CD14-positive monocyte (primary cell): Measurements from ENCODE around the gene RDH13. TPM values are rescaled to one million over a fixed set of nuclear protein-coding genes. Genes with fewer than 3 reads are reported as not detected.

ENCODE experiments used
- DNase-seq, 3 donors: peaks; one replicate each; pipeline ENCODE4 v3.0.0-alpha.2; 2011 to 2022
- H2AFZ ChIP-seq: 2 replicates; pipeline ENCODE4 v1.6.0; 2012; ENCODE audit warnings: mild to moderate bottlenecking, low read depth, low read length, inconsistent platforms; ENCODE audit not compliant: insufficient read depth, poor library complexity, severe bottlenecking
- H3K27ac ChIP-seq, 2 donors: 1 replicate in 1 of 2; 2 replicates in 1 of 2; pipeline ENCODE4 v1.5.1; 2012 to 2013; ENCODE audit warnings: low read length in 2 of 2, control low read depth in 1 of 2, inconsistent platforms in 1 of 2, low read depth in 1 of 2, mild to moderate bottlenecking in 1 of 2
- H3K27me3 ChIP-seq, 2 donors: one replicate each; pipeline versions ENCODE4 v1.6.0 to v1.6.1; 2011 to 2013; ENCODE audit warnings: low read length in 2 of 2; ENCODE audit not compliant: control insufficient read depth in 2 of 2, insufficient read depth in 2 of 2
- H3K36me3 ChIP-seq, 2 donors: replicated peaks in 1 of 2; 1 replicate in 1 of 2; 2 replicates in 1 of 2; pipeline versions ENCODE4 v1.5.1 to v1.6.1; 2012 to 2013; ENCODE audit warnings: low read length in 2 of 2, control low read depth in 1 of 2, inconsistent platforms in 1 of 2, mild to moderate bottlenecking in 1 of 2; ENCODE audit not compliant: insufficient read depth in 2 of 2, control insufficient read depth in 1 of 2
- H3K4me1 ChIP-seq, 2 donors: 1 replicate in 1 of 2; 2 replicates in 1 of 2; pipeline versions ENCODE4 v1.5.1 to v1.6.1; 2012 to 2013; ENCODE audit warnings: low read length in 2 of 2, control low read depth in 1 of 2, inconsistent platforms in 1 of 2, mild to moderate bottlenecking in 1 of 2, moderate library complexity in 1 of 2; ENCODE audit not compliant: insufficient read depth in 2 of 2, control insufficient read depth in 1 of 2
- H3K4me2 ChIP-seq: replicated peaks from 2 replicates; pipeline ENCODE3; 2012; ENCODE audit warnings: low read length, moderate library complexity, mild to moderate bottlenecking; ENCODE audit not compliant: poor library complexity, severe bottlenecking; ENCODE audit errors: extremely low read depth
- H3K4me3 ChIP-seq, 3 experiments: fragments of 200-600 bp in 1 of 3; sonication (generic) in 1 of 3; replicated peaks in 1 of 3; 1 replicate in 2 of 3; 2 replicates in 1 of 3; pipeline ENCODE4 v1.5.1; 2011 to 2013; ENCODE audit warnings: low read length in 3 of 3, mild to moderate bottlenecking in 3 of 3, control low read depth in 2 of 3, low read depth in 2 of 3, inconsistent platforms in 1 of 3, moderate library complexity in 1 of 3
- H3K79me2 ChIP-seq: 2 replicates; pipeline ENCODE4 v1.6.0; 2012; ENCODE audit warnings: mild to moderate bottlenecking, control low read depth, inconsistent platforms, low read length, moderate library complexity; ENCODE audit not compliant: insufficient read depth
- H3K9ac ChIP-seq: 2 replicates; pipeline ENCODE4 v1.6.0; 2017; ENCODE audit warnings: low read length, mild to moderate bottlenecking; ENCODE audit not compliant: insufficient read depth, poor library complexity, severe bottlenecking
- H3K9me3 ChIP-seq, 2 donors: replicated peaks in 1 of 2; 1 replicate in 1 of 2; 2 replicates in 1 of 2; pipeline versions ENCODE4 v1.5.1 to v1.6.1; 2012 to 2013; ENCODE audit warnings: low read length in 2 of 2, control low read depth in 1 of 2; ENCODE audit not compliant: control insufficient read depth in 1 of 2, insufficient read depth in 1 of 2
- H4K20me1 ChIP-seq: 2 replicates; pipeline ENCODE4 v1.6.0; 2012; ENCODE audit warnings: mild to moderate bottlenecking, low read length, control low read depth, moderate library complexity; ENCODE audit not compliant: insufficient read depth
- H3K27ac Mint-ChIP-seq, 7 donors: one replicate each; pipeline ENCODE4 v1.8.0; 2020; ENCODE audit warnings: mild to moderate bottlenecking in 7 of 7, mixed read lengths in 7 of 7, moderate library complexity in 6 of 7, inconsistent platforms in 2 of 7
- H3K27me3 Mint-ChIP-seq, 3 donors: one replicate each; pipeline ENCODE4 v1.8.0; 2021 to 2022; ENCODE audit warnings: low read depth in 3 of 3, mild to moderate bottlenecking in 3 of 3, mixed read lengths in 3 of 3, moderate library complexity in 3 of 3, inconsistent platforms in 1 of 3
- H3K36me3 Mint-ChIP-seq, 2 donors: one replicate each; pipeline ENCODE4 v1.8.0; 2020; ENCODE audit warnings: mixed read lengths in 2 of 2, inconsistent platforms in 1 of 2, mild to moderate bottlenecking in 1 of 2
- H3K4me1 Mint-ChIP-seq: one replicate; pipeline ENCODE4 v1.8.0; 2020; ENCODE audit warnings: mild to moderate bottlenecking, mixed read lengths
- H3K4me3 Mint-ChIP-seq, 2 donors: one replicate each; pipeline ENCODE4 v1.8.0; 2020; ENCODE audit warnings: mild to moderate bottlenecking in 2 of 2, mixed read lengths in 2 of 2, moderate library complexity in 1 of 2
- H3K9me3 Mint-ChIP-seq, 7 donors: one replicate each; pipeline ENCODE4 v1.8.0; 2020 to 2022; ENCODE audit warnings: mixed read lengths in 7 of 7, mild to moderate bottlenecking in 6 of 7, moderate library complexity in 6 of 7, inconsistent platforms in 2 of 7
- CTCF ChIP-seq: fragments of 200-600 bp; IDR thresholded peaks from one replicate; pipeline ENCODE4 v1.8.0; 2022; ENCODE audit warnings: antibody characterized with exemption, mild to moderate bottlenecking
- WGBS: methylation state at CpG from one replicate; pipeline ENCODE4 v1.1.5; 2013; ENCODE audit warnings: missing lambda C conversion rate; ENCODE audit not compliant: insufficient coverage; 5-methylcytosine and 5-hydroxymethylcytosine counted together
- intact Hi-C, 2 donors: fragments of 100-400 bp; cut with micrococcal nuclease; formaldehyde crosslinking; loops; one replicate each; pipeline versions ENCODE4 v1.15.0 to v1.15.1; 2023
- polyA plus RNA-seq, 3 donors: library from polyadenylated mRNA; depleted of rRNA in 1 of 3; unstranded in 2 of 3; stranded (reverse) in 1 of 3; fragments of 300-500 nt in 2 of 3; fragments of >200 nt in 1 of 3; fragmentation: Illumina TruSeq in 2 of 3; gene quantifications; 1 replicate in 2 of 3; 2 replicates in 1 of 3; pipeline ENCODE4 v1.2.3, GENCODE V29; 2012 to 2021

RDH13 gene
- polyA plus RNA-seq, 3 donors = 1.6 to 4.0 (median 2.3) TPM

- peaks cover 22 to 40% of the 10 kb centered on the region in 2 donors for H3K36me3 ChIP-seq
- intact Hi-C loops = loop anchor here in 1 of 2 donors (10.0 kb wide), 1 partner anchor 76 kb away; the partner anchor contains the start of gene DNAAF3
- H4K20me1 ChIP-seq = peaks cover 72% of the 10 kb centered on the region
- H3K4me2 ChIP-seq = no peak overlapping the region
- TF ChIP-seq CTCF = peak; percentile 96
- H3K4me3 ChIP-seq = no peak overlapping the region
- H3K4me1 Mint-ChIP-seq = peaks cover 26% of the 10 kb centered on the region
- peak overlapping the region in 4 of 7 donors; percentile 40 to 79 (median 52) for H3K27ac Mint-ChIP-seq
- H3K4me1 ChIP-seq = peaks cover 18 to 21% of the 10 kb centered on the region in 2 donors
- no peak overlapping the region for H3K27ac ChIP-seq
- H3K27me3 Mint-ChIP-seq = peaks cover 47 to 55% (median 52%) of the 10 kb centered on the region in 3 donors
- no peak overlapping the region for H3K9ac ChIP-seq
- peaks cover 0 to 11% of the 10 kb centered on the region in 2 donors for H3K9me3 ChIP-seq
- H3K79me2 ChIP-seq = no peaks in the 10 kb centered on the region
- H3K36me3 Mint-ChIP-seq = peaks cover 34 to 42% of the 10 kb centered on the region in 2 donors
- H3K27me3 ChIP-seq = peaks cover 21 to 48% of the 10 kb centered on the region in 2 donors
- H3K9me3 Mint-ChIP-seq = peaks cover 0 to 17% (median 8%) of the 10 kb centered on the region in 7 donors
- peak overlapping the region; percentile 44 to 91 for H3K4me3 Mint-ChIP-seq
- no peak overlapping the region for H2AFZ ChIP-seq
- 74% methylated on average over 7 of the region's 18 CpGs for WGBS
- peak; percentile 40 to 57 (median 54) for DNase-seq
Measured at GRCh38 chr19:55088543-55089341, 25.8 kb upstream of the RDH13 start.

GRCh38 chr19:55088021-55088451 lies 25.1 kb upstream of the RDH13 start:
- Histone ChIP-seq H3K79me2 (no peaks in the 10 kb centered on the region), H3K27me3 (peaks cover 23 to 55% of the 10 kb centered on the region in 2 donors), H3K4me2 (peak overlapping the region; percentile 62), H3K36me3 (peaks cover 22 to 39% of the 10 kb centered on the region in 2 donors), H3K4me1 (peaks cover 20 to 21% of the 10 kb centered on the region in 2 donors), H3K27ac (no peak overlapping the region), H3K9ac (no peak overlapping the region), H3K4me3 (peak overlapping the region in 1 of 3 experiments; percentile 61), H3K9me3 (peaks cover 0 to 11% of the 10 kb centered on the region in 2 donors), H4K20me1 (peaks cover 72% of the 10 kb centered on the region), H2AFZ (no peak overlapping the region)
- Mint-ChIP-seq H3K9me3 (peaks cover 0 to 20% (median 10%) of the 10 kb centered on the region in 7 donors), H3K4me1 (peaks cover 29% of the 10 kb centered on the region), H3K4me3 (peak overlapping the region in 1 of 2 donors; percentile 91), H3K27me3 (peaks cover 51 to 62% (median 58%) of the 10 kb centered on the region in 3 donors), H3K27ac (peak overlapping the region in 2 of 7 donors; percentile 56 to 66), H3K36me3 (peaks cover 35 to 42% of the 10 kb centered on the region in 2 donors)
- intact Hi-C loops = loop anchor here in 1 of 2 donors (10.0 kb wide), 1 partner anchor 77 kb away; the partner anchor contains the start of gene DNAAF3
- TF ChIP-seq CTCF = no peak
- no peak for DNase-seq
- WGBS = 80% methylated on average over 12 of the region's 12 CpGs
